GM12875 (cell line): ENCODE measurements around the gene DNAH7.

Source experiments
- H3K4me3 ChIP-seq: one replicate; pipeline ENCODE4 v1.5.1; 2011; ENCODE audit warnings: low read depth, low read length, control low read depth
- TF ChIP-seq, protein P1 (sequence below): IDR thresholded peaks from 2 replicates; pipeline ENCODE4 v1.5.1; 2011; ENCODE audit warnings: low read depth, mild to moderate bottlenecking, control low read depth, inconsistent platforms, low read length, moderate library complexity, borderline replicate concordance; ENCODE audit not compliant: insufficient read depth

Gene DNAH7

DNA sequence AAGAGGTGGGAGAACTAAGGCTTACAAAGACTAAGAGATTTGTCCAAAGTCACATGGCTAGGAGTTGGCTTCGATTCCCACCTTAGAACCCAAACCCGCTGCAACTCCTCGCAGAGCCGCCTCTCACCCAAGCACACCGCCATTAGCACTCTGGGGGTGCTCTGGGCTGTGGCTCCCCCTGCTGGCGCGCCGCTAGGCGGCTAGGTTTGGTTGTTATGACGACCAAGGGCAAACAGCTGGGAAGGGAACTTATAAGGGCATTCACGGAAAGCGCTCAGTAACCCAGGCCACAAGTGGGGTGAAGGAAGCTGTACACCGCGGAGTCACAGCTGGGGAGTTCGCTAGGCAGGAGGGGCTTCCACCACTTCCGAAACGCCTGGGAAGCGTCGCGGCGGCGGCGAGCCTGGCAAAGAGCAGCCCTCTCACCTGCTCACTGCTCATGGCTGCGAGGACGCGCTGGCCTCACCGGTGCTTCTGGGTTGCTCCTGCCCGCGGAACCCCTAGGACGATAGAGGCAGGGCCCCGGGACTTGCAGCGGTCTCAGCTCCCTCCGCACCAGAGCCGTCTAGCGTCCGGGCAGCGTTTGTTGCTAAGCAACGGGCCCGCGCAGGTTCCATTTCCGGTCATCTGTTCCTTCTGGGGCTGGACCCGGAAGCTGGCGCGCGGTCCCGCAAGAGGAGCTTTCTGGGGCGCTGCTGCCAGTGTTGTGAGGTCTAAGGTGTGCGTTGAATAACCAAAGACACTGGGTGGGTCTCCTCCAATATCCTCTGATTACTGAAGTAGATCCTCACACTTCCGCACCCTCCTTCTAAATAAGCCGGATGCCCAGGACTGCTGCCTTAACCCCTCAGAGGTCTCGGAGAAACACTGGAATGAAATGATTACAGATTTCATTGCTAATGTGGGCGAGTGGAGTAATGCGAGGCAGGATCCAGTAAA is at the start of gene DNAH7:
Gene DNAH7, minus strand, starts transcription at position 567 of the 939 bp plus-strand sequence. Its CDS starts 126 bp downstream, at position 441.
- TF ChIP-seq, protein P1, sequence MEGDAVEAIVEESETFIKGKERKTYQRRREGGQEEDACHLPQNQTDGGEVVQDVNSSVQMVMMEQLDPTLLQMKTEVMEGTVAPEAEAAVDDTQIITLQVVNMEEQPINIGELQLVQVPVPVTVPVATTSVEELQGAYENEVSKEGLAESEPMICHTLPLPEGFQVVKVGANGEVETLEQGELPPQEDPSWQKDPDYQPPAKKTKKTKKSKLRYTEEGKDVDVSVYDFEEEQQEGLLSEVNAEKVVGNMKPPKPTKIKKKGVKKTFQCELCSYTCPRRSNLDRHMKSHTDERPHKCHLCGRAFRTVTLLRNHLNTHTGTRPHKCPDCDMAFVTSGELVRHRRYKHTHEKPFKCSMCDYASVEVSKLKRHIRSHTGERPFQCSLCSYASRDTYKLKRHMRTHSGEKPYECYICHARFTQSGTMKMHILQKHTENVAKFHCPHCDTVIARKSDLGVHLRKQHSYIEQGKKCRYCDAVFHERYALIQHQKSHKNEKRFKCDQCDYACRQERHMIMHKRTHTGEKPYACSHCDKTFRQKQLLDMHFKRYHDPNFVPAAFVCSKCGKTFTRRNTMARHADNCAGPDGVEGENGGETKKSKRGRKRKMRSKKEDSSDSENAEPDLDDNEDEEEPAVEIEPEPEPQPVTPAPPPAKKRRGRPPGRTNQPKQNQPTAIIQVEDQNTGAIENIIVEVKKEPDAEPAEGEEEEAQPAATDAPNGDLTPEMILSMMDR, result peak; percentile 98
- peak within 1 kb of the TSS; percentile 54 for H3K4me3 ChIP-seq

DNA sequence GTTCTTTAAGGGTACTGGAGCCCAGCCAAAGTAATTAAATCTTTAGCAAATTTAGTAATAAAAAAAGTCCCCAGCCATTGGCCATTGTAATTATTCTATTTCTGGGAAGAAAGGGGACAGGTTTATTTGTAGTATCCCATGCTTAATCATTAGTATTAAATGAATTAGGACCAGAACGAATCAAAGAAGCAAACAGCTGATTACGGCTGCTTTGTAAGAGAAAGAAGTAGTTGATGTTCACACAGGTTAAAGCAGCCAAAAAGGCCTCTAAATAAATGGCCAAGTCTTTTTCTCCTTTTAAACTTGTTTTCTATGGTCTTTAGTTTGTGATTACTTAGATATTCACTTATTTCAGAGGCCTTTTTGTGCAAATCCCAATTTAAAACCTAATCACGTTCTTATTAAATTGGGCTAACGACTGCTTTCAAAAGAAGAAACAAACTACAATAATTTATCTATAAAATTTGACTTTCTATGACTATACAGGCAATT is 48.6 kb upstream of the DNAH7 start:
- H3K4me3 ChIP-seq, result no peak overlapping the region
- TF ChIP-seq, protein P1, result no peak

DNA sequence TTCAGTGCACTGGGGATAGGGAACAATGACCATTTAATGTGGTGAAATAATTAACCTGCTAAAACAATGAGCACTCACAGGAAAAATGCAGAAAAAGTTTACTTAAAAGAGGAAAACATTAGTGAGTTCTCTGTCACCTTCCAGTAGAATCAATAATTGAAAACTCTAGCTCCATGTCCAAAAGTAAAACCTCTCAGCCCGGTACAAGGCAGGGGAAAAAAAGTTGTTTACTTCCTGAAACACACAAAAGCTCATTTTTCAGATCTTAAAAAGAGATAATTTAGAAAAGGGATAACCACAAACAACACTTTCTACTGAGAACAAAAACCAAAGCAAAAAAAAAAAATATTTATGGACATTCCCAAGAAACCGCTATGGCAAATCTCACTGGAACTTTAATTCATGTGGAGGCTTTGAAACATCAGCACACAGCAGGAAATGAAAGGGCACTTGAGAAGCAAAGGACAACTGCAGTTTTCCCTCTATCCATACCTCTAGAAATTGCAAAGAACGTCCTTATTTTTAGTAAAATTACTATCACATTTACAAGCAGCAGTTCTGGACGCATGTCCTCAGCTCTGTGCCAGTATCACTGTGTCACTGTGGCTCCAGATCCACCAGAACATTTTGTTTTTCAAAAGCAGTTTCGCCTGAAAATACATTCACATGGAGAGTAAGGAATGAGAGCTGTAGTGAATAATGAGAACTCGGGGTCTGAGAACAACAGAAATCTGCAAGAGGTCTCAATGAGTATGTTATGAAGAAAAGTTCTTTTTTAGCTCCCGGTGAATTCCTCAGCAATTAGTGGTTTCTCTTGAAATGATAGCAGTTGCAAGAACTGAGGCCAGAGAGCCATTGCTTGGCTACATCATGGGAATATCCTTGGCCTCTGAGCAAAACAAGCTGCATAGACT is 44.7 kb upstream of the DNAH7 start:
- H3K4me3 ChIP-seq, result no peak overlapping the region
- TF ChIP-seq, protein P1, result no peak

DNA sequence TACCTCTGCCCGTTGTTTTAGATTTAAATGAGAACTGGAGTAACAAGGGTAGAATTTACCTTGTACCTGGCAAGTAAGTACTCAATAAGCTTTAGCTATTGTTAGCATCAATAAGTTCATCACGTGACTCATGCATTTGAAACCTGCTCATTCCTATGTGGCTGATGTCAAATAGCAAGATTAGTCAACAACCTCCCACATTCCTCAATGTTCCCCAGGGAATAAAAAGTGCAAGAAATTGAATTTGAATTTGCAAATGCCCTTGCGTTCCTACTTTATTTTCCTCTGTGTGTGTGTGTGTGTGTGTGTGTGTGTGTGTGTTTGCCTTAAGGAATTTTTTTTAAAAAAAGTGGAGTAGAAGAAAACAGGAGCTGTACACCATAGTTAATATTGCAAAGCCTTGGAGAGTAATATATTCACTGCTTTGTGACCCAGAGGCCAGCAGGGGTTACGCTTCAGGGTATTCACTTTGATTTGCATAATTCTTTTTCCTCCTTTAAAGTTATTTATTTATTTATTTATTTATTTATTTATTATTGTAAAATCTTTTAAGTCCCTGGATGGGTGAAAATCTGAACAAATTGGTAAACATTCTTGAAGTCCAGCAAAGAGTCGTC is 43.9 kb upstream of the DNAH7 start:
- TF ChIP-seq, protein P1, result no peak
- no peak overlapping the region for H3K4me3 ChIP-seq

DNA sequence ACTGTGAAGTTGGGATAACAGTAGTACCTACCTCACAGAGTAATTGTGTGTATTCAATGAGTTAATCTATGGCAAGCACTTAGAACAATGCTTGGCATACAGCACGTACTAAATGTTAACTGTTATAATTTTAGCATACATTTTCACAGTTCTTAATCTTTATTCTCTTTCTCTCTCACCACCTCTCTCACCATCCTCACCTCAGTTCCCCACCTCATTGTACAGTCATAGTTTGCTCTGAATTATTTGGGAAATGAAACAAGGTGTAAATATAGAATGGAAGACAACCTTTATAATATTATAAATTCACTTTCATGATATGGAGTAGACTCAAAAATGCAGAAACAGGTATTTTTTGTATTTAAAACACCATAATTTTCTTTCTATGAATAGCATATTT is 40.0 kb upstream of the DNAH7 start:
- H3K4me3 ChIP-seq, result no peak overlapping the region
- TF ChIP-seq, protein P1, result no peak

DNA sequence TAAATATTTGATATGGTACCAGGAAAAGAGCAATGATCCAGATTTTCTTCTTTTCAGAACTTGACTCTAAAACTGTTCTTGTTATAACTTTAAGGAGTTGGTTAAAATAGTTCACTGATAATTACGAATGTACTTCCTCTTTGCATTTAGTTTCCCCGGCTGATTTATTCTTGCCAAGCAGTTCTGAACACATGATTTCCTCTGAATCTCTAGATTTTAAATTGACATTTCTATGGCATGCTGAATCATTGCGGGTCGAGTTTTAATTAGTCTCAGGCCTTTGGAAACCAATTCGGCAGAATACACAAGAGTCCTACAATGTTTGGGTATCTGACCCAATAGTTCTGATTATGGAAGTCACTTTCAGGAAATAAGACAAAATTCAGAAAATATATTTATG is 37.3 kb upstream of the DNAH7 start:
- H3K4me3 ChIP-seq, result no peak overlapping the region
- TF ChIP-seq, protein P1, result no peak
